Posterior cingulate gyrus (tissue), 11 donors: ENCODE measurements around the gene NKAIN4.

Experiments used
- DNase-seq, 10 donors: peaks; one replicate each; pipeline versions ENCODE4 v3.0.0 to v3.0.0-alpha.2; 2020 to 2021; ENCODE audit warnings: mixed read lengths in 3 of 10
- intact Hi-C: fragments of 100-400 bp; cut with DNase I; formaldehyde crosslinking; loops from one replicate; pipeline ENCODE4 v1.15.1; 2023

Gene NKAIN4

DNA sequence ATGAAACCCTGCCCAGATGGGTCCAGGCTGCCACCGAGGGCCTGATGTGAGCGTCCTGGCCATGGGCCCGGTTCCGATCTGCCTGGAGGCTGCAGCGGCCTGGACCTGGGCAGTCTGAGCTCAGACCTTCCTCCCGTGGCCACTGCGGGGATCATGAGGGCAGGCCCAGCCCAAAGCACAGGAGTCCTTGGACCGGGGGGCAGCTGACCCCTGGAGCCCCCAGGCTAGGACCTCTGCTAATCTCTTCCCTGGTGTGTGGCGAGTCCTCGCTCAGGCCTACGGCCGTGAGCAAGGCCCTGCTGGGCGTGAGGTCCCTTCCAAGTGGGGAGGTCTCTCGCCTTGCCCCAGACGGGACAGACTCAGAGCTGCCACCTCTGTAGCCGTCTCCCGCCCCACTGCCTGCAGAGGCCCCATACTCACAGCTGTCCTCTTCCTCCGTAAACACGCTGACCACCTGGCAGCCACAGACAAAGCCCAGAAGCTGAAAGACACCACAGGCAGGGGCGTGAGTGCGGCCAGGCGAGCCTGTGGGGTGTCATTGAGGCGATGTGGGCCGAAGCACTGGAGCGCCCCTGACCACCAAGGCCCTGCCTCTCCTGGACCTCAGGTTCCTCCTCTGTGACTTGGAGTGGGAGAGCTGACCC lies 10.5 kb downstream of the NKAIN4 start:
- intact Hi-C loops: no loop called here
- no peak for DNase-seq

DNA sequence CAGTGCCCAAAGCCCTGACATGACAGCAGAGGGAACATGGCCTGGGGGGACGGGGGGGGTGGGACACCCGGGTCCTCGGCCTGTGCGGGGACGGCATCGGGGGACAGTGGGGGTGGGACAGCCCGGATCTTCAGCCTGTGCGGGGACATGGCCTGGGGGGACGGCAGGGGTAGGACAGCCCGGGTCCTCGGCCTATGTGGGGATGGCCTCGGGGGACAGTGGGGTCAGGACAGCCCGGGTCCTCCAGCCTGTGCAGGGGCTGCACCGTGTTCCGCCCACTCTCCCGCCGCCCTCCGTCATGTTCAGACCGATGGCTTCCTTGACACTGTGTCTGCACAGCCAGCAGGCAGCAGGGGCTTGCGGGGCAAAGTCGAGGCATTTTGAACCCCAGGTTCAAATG lies 11.5 kb downstream of the NKAIN4 start:
- DNase-seq: no peak
- intact Hi-C loops: no loop called here

DNA sequence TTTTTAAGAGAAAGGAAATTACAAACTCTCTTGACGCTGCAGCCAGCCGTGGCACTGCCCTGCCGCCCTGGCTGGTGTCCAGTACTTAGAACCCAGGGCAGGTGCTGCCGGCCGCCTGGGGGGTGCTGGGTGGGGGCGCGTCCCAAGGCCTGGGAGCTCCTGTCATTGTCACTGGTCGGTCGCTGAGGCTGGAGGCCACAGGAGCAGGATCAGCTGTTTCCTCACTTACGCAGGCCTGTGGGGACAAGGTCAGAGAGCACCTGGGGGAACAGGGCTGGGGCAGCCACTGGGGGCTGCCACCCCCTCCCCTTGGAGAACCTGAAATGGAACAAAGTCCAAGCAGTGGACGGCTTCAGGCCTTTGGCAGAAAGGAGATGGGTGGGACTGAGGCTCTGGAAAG lies 13.0 kb downstream of the NKAIN4 start:
- intact Hi-C loops: no loop called here
- DNase-seq: no peak

DNA sequence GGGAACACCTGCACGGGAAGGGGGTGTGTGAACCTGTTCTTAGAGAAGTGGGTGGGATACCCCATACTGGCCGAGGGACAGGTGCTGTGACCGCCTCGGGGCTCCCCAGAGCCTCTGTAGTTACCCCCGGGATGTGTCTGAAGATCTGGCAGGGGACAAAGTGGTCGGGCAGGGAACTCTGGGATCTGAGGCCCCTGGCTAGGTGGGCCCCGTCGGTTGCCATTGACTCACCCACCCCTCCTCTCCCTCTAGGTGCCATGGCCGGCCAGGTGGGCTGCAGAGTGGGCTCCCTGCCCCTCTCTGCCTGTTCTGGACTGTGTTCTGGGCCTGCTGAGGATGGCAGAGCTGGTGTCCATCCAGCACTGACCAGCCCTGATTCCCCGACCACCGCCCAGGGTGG lies 14.3 kb downstream of the NKAIN4 start:
- intact Hi-C loops: no loop called here
- no peak for DNase-seq

DNA sequence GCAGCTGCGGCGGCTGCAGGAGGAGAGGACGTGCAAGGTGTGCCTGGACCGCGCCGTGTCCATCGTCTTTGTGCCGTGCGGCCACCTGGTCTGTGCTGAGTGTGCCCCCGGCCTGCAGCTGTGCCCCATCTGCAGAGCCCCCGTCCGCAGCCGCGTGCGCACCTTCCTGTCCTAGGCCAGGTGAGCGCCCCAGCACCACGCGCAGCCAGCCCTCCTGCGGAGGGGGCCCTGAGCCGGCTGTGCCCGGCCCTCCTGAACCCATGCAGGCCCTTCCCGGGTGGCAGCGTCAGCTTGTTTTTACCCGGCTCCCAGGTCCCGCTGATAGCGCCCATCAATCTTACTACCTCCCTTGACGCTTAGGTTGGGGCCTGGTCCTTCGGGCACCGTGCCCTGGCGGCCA lies 14.8 kb downstream of the NKAIN4 start:
- intact Hi-C loops: no loop called here
- DNase-seq: no peak

DNA sequence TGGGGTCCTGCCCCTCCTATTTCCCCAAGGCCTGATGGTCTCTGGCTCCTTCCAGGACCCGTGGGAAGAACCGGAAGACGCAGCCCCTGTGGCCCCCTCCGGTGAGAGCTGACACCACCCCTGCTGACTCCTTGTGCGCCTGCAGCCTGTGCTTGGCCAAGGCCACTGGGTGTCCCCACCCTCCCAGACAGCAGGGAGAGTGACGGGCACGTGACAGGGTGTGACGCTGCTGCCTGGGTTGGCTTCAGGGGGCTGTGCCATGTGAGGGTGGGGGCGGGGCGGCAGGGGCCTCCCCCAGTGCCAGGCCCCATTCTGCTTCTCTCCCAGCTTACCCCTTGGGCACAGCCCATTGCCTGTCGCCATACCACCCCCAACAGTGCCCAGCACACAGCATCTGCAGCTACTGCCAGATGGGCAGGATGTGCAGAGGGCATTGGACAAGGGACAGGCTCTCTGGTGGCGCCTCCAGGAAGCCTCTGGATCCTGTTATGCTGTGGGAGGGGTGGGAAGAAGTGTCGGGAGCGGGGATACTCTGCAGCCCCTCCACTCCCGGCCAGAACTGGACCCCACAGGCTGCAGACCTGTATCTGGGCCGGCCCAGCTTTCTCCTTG lies 15.6 kb downstream of the NKAIN4 start:
- DNase-seq: no peak
- intact Hi-C loops: no loop called here

DNA sequence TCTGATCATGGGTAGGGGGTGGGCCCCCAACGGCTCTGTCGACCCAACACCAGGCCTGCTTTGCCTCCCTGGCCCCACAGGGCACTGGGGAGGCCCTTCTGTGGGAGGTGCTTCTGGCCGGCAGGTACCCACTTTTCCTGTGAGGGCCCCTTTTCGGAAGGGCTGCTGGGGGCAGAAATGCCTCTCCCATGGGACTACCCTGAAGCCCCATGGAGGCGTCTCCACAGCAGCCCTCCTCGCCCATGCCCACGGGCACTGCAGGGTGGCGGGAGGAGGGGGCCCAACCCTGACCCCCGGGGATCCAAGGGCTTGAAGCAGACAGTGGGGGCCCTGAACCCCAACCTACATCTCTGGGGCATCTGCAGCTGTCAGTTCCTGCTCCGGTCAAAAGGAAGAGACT lies 16.2 kb downstream of the NKAIN4 start:
- intact Hi-C loops: no loop called here
- DNase-seq: no peak

DNA sequence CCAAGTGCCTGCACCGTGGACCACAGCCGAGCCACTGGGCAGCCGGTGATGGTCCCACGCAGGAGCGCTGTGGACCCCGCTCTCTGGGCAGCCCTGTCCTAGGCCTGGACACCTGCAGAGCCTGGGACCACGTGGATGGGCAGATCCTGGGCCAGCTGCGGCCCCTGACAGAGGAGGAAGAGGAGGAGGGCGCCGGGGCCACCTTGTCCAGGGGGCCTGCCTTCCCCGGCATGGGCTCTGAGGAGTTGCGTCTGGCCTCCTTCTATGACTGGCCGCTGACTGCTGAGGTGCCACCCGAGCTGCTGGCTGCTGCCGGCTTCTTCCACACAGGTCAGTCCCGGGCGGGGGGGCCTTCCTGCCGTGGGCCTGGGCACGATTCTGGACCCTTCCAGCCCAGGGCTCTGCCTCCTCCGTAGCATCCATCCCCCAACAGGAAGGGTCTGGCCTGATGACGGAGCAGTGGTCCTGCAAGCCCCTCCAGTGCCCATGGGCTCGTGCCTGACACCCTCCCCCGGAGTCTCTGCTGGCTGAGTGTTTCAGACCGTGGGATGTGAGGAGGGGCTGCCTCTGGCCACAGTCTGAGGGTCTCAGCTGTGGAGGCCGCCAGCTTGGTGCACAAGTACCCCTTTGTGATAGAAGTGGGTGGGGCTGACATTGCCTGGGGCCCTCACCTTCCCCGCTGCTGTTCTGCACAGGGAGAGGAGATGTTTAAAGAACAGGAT lies 18.0 kb downstream of the NKAIN4 start:
- intact Hi-C loops: no loop called here
- DNase-seq: no peak

DNA sequence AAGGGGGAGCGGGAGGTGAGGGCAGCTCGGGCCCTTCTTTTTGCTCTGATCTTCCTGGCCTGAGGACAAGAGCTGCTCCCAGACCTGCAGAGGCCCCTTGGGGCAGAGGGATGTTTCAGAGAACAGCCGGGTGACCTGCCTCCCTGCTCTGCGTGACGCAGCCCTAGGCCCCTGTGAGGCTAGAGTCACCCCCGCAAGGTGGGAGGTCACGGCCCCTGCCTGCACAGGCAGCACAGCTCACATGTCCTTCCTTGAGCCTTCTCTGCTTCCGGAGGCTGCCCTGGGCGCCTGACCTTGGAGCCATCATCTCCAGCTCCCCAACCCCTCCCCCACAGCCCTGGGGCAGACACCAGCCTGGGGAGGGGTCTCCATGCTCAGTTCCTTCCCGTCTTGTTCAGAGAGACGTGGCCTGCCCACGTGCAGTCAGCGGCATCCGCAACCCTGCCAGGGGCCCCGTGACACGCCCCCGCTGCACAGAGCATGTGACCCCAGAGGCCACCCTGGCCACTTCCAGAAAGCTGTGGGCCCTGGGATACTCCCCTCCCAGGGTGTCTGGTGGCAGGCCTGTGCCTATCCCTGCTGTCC lies 18.8 kb downstream of the NKAIN4 start, which contains the start of gene BIRC7:
TSS of gene BIRC7 (plus strand) at position 507 of the 585 bp plus-strand sequence. CDS start 192 bp downstream, outside the sequence.
- DNase-seq: no peak
- intact Hi-C loops: no loop called here

DNA sequence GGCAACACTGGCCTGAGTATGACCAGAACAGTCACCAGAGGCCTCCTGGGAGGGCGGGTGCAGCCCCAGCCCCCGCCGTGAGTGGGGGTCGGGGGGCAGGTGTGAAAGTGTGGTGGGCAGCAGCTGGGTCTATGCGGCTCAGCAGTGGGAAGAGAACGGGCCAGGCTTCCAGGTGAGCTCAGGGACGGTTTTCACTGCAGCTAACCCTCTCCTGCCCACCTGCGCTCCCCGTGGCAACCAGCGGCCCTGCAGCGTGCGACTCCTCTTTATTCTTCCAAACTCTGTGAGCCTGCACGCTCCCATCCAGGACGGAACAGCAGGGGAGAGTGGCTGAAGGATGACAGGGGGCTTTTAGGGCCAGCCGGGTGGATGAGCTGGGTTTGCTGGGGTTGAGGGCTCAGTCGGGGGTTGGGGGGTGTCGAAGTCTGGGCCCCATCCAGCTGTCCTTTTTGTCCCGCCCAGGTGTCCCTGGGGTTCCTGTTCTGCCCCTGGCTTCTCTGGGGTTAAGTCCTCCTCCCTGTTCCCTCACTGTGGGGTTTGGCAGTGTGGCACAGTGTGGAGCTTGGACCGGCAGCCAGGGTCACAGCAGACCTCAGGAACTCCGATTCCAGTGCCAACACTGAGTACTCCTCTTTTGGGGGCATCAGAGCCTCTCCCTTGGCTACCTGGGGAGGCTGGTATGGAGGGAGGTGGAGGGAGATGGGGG lies 19.4 kb downstream of the NKAIN4 start:
- intact Hi-C loops: no loop called here
- peak in 2 of 10 donors; percentile 21 to 34 for DNase-seq

DNA sequence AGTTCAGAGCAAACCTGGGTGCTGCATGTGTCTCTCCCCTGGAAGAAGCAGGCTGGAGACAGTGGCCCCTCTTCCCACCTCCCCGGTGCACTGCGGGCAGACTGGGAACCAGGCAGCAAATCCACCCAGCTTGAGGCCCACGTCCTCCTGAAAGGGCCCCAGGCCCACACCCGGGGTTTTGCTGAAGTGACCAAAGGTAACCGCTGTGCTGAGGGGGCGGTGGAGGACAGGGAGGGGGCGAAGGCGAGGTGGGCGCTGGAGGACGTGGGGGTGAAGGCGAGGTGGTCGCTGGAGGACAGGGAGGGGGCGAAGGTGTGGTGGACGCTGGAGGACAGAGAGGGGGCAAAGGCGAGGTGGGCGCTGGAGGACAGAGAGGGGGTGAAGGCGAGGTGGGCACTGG lies 20.3 kb downstream of the NKAIN4 start:
- intact Hi-C loops: no loop called here
- DNase-seq: no peak

DNA sequence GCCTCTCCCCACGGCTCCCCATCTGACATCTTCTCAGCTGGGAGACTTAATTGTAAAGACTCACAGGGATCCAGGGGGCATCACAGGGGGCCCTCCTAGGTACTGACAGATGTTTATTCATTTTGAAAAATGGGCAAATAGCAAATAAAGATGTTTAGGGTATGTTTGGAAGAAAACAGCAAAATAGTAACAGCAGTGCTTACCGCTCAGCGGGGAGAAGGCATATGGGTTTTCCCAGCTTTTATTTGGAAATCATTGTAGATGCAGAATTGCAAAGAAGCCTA lies 21.3 kb downstream of the NKAIN4 start:
- no peak for DNase-seq
- intact Hi-C loops: no loop called here

DNA sequence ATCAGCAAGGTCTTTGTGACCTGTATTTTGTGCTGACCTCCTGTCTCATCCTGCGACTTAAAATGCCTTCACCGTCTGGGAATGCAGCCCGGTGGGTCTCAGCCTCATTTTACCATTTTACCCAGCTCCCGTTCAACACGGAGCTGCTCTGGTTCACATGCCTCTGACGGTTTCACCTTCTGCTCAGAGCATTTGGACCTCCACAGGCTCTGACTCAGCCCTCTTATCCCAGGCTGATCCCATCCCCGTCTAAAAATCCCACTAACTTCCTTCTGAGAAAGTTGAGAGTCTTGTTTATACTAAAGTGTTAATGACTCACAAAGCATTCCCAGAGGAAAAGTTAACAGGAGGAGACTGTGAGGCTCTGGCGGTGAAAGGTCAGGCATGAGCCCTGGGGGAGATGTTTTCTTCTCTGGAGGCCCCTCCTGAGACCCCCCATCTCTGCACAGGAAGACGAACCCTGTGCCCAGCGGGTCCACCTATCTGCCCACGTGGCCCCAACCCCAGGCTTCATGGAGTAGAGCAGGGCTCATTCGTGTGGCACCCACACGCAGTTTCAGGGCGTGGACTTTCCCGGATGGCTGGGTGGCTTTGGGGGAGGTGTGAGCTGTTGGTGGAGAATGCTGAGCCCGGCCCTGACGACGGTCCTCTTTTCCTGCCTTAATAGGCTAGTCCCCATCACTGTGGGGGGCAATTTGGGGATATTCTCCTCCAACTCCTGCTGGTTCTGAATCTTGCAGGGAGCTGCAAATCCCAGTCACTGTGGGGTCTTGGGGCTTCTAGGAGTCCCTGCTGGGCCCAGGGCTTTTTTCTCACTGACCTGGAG lies 21.8 kb downstream of the NKAIN4 start:
- DNase-seq: no peak
- intact Hi-C loops: no loop called here

DNA sequence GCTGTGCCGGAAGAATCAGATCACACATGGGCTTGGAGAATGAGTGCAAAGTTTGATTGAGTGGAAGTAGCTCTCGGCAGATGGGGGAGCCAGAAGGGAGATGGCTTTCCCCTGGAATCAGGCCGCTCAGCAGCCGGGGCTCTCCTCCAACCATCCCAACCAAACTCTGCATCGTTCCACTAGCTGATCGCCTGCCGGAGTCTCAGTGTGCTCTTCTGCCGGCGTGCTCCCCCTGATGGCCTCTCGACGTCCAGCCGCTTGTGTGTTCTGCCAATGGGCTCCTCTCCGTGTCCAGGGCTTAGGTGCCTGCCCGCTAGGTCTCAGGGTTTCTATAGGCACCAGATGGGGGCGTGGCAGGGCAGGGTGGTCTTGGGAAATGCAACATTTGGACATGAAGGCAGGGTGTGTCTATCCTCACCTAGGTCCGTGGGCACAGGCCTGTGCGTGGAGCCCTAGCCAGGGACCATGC lies 23.4 kb downstream of the NKAIN4 start:
- intact Hi-C loops: no loop called here
- DNase-seq: peak; percentile 37 to 95 (median 64)

DNA sequence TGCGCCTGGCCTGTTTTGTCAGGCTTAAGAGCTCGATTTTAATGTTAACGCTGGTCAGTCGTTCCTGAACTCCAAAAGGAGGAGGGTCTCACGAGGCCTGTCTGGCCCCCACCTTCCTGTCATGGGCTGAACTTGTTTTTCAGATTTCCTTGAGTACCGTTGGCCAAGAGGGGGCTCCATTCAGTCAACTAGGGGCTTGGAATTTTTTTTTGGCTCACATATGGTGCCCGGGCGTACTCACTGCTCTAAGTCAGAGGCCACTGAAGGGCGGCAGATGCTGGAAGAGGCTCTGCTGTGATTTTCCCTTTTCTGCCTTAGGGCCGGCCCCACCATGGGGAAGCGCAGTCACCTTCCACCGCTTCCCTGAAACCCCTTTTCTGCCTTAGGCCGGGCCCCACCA lies 25.5 kb downstream of the NKAIN4 start:
- intact Hi-C loops: no loop called here
- DNase-seq: no peak

DNA sequence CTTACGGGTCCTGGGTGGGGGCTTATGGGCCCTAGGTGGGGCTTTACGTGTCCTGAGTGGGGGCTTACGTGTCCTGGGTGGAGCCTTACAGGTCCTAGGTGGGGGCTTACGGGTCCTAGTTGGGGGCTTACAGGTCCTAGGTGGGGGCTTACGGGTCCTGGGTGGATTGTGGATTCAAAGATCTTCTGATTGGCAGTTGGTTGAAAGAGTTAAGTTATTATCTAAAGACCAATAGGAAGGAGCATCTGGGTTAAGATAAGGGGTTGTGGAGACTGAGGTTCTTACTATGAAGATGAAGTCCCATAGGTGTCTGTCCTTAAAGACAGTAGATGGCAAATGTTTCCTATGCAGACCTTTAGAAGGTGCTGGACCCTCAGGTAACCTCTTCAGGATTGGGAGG lies 27.0 kb downstream of the NKAIN4 start:
- intact Hi-C loops: no loop called here
- DNase-seq: no peak

DNA sequence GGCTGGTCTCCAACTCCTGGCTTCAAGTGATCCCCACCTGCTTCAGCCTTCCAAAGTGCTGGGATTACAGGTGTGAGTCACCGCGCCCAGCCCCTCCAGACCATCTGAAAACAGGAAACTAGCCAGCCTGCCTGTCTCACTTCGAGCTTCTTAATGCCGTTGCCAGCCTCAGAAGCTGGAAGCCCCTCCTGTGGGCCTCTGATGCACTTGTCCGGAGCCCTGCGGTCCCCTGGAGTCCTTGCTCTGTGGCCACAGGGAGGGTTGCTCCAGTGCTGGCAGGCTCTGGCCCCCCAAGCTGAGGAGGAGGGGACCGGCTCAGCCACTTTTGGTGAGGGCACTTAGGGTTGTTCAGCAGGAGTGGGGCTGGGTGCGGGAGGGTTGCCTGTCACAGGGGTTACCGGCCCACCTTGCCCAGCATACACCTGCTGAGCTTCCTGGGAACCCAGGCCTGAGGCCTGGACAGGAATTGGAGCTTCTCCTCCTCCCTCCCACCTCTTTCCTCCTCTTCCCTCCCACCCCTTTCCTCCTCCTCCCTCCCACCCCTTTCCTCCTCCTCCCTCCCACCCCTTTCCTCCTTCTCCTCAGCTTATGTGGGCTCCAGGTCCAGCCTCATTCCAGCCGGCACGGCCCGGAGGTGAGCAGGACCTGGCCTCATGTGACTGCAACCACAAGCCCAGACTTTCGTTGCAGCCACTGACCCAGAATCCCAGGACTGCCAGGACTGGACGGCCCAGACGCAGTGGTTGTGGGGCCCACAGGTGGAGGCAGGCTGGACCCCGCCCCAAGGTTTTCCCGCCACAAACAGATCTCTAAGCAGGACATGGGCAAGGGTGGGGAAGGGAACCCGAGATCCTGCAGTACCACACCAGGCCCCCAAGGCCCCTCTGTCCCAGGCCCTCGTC lies 28.0 kb downstream of the NKAIN4 start:
- intact Hi-C loops: no loop called here
- DNase-seq: no peak

DNA sequence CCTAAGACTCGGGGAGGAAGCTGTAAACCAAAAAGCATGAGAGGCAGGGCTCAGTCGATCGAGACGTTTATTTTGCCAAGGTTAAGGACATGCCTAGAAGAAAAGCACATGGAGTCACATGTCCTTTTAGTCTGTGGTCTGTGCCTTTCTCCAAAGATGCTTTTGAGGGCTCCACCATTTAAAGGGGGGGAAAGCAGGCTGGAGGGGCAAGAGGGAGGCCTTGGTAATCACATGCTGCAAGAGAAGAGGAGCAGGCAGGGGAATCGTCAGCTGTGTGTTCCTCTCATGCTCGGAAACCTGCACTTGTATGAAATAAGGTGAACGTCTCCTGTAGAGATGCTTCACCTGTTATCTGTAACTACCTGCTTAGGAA lies 29.2 kb downstream of the NKAIN4 start:
- DNase-seq: no peak
- intact Hi-C loops: no loop called here

DNA sequence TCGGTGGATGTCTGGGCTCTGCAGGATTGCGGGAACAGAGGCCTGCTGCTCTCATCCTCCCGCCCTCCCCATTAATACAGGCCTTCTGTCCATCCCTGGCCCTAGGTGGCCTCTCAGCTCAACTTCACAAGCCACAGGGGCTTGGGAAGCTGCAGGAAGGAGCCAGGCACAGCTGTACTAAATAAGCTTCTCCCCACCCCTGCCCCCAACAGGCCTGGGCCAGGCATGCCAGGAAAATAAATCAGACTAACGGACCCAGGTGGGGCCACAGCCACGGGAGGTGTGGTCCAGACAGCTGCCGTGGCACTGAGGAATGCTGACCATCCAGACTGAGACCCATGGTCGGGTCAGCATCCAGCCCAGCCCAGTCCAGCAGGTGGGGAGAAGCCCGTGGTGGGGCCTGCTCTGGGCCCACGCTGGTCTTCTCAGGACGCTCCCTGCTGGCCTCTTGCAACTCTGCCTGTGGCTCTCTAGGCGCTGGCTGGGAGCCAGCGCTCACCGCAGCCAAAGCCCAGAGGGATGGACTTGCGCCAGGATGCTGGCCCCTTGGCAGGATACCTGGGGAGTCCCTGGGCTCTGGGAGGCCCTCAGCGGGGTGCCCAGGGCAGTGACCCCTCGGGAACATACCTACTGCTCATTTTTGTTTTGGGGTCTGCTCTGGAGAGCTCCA lies 29.7 kb downstream of the NKAIN4 start:
- intact Hi-C loops: no loop called here
- peak in 1 of 10 donors; percentile 86 for DNase-seq
